HG03025 (cell line): Measurements from ENCODE around the gene ICOSLG.
"Not testable (repeated sequence)": the region's sequence is repeated elsewhere in the genome, so short reads cannot be mapped to it uniquely, and the experiment has no call there.

Experiments
- ATAC-seq: cut with Tn5 transposase; IDR thresholded peaks from one replicate; pipeline ENCODE4 v1.9.1; 2021; ENCODE audit warnings: mild to moderate bottlenecking, moderate library complexity; ENCODE audit not compliant: unreplicated experiment, low FRiP score

ICOSLG gene

DNA sequence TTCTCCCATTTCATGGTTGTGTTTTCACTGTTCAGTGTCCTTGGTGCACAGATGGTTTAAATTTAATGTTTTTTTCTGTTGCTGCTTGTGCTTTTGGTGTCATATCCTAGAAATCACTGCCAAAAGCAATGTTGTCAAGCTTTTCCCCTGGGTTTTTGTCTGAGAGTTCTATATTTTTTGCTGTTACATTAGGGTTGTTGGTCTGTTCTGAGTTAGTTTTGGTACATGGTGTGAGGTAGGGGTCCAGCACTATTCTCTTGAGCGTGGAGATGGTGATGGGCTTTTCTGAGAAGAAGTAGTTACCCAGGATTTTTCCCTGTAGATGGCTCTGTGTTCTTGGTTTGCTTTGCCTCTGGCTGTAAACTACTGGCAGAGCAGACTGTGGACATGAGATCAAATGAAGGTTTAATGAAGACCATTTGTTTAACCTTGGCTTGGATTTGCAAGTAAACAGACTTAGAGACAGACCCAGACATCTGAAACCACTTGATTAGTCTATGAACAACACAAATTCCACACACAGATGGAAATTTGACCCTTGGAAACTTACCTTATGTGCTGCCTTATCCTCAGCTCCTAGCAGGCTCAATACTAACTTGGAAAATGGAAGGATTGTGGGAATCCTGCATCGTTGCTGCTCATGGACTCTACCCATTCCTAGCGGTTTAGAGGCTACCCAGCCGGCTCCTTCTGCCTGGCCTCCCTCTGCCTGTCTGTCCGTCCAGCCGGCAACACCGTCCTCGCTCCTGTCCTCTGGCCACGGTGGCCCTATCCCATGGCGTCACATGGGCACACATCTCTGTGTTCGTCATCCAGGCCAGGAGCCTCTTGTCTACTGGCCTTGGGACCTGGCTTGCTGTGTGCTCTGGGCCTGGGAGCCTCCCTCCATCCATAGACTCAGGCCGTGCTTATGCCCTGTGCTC, 50.1 kb downstream of the ICOSLG start:
- ATAC-seq: not testable (repeated sequence)

DNA sequence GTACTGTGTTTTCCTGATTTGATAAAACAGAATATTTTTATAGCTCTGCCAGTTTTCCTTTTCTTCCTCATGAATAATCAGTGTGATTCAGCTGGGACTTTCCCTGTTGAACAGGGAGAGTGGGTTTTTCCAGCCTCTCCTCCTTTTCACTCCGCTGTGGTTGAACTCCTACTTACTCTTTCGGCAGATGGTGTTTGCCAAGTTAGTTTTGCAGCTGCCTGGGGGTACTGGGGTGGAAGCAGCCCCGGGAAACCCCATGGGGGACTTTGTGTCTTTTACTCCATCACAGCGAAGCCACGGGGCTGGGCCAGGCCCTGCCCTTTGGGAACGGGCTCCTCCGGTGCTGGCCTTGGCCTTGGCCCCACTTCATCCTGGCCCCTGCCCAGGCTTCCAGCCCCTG, 55.9 kb downstream of the ICOSLG start:
- not testable (repeated sequence) for ATAC-seq

DNA sequence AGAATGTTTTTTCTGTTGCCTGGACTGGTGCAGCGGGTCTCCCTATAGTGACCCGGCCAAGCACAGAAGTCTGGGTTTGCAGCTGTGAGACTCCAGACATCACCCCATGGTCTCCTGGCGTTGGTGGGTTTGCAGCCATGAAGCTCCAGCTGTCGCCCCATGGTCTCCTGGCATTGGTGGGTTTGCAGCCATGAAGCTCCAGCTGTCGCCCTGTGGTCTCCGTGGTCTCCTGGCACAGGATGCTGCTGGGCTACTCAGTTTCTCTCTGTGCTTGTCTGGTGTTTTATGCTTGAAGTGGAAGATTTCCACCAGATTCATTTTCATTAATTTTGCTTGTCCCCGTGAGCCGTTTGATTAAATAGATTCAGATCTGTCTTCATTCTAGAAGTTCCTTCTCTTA, 58.5 kb downstream of the ICOSLG start:
- not testable (repeated sequence) for ATAC-seq

DNA sequence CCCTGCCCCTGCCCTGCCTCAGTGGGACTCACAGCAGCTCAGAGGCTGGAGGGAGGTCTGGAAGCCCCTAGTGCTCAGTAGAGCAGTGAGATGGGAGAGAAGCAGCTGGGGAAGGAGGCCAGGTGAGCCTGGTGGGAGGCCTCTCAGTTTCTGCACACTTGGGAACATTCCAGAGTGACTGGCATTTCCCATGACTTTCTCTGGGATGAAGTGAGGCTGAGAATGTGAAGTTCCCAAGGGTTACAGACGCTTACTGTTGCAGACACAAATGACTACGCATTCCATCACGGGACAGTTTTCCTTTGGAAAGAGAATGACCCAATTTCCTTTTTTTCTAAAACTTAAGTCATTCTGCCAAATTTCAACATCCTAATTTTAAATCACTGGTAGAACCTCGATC, 59.2 kb downstream of the ICOSLG start:
- ATAC-seq: not testable (repeated sequence)

- not testable (repeated sequence) for ATAC-seq
Measured at GRCh38 chr21:44176127-44176526, 64.6 kb downstream of the ICOSLG start.

- peak; percentile 63 for ATAC-seq
Measured at GRCh38 chr21:44175189-44175588, 65.6 kb downstream of the ICOSLG start.
